ENCODE measurements around the gene TMEM184C. TPM values are rescaled to one million over a fixed set of nuclear protein-coding genes. Genes with fewer than 3 reads are reported as not detected.
A peak's percentile ranks its signal among the peaks of the same experiment; 100 is the strongest.

TMEM184C gene
- total and polyA plus RNA-seq, 5 experiments from 2014 or later, result 12.6 to 27.9 (median 21.8) TPM

GRCh38 chr4:147714575-147715401 lies 97.6 kb downstream of the TMEM184C start:
- Mint-ChIP-seq H3K36me3 (no peaks in the 10 kb centered on the region), H3K27me3 (peaks cover 0 to 7% (median 2%) of the 10 kb centered on the region in 5 donors), H3K27ac (peak overlapping the region in 1 of 10 donors; percentile 19), H3K4me1 (no peaks in the 10 kb centered on the region), H3K9me3 (no peaks in the 10 kb centered on the region), H3K4me3 (no peak overlapping the region)
- DNase-seq (no peak), ATAC-seq (no peak)
- POLR2A ChIA-PET, result no interaction called here

- Mint-ChIP-seq H3K4me3 (no peak overlapping the region), H3K9me3 (no peaks in the 10 kb centered on the region), H3K4me1 (no peaks in the 10 kb centered on the region), H3K36me3 (no peaks in the 10 kb centered on the region), H3K27me3 (peaks cover 0 to 9% (median 2%) of the 10 kb centered on the region in 5 donors), H3K27ac (no peak overlapping the region)
- DNase-seq, result no peak
- ATAC-seq, result no peak
- POLR2A ChIA-PET, result interaction anchor here (0.7 kb wide), 1 partner anchor 109 kb away, joined by 3 read pairs; no protein-coding TSS in a partner anchor
Observed at GRCh38 chr4:147717878-147718277, 100.7 kb downstream of the TMEM184C start.

Other genes with a start within 250 kb of the TMEM184C start
- not detected for gene EDNRA, start 136.3 kb upstream of the TMEM184C start, total RNA-seq
- not detected for gene EDNRA, start 136.3 kb upstream of the TMEM184C start, polyA plus RNA-seq
- 10 to 100 TPM; 10.6 to 13.3 TPM for gene PRMT9, start 66.8 kb downstream of the TMEM184C start, total RNA-seq
- 1 to 10 TPM; 4.6 to 5.8 (median 5.4) TPM for gene PRMT9, start 66.8 kb downstream of the TMEM184C start, polyA plus RNA-seq
- 1 to 10 TPM; 6.4 TPM for gene ARHGAP10, start 114.7 kb downstream of the TMEM184C start, total RNA-seq
- gene ARHGAP10, start 114.7 kb downstream of the TMEM184C start, polyA plus RNA-seq, result 10 to 100 TPM in 2 of 3 donors, 1 to 10 TPM in 1; 7.4 to 16.4 (median 12.5) TPM